ENCODE data around the gene SHLD1. TPM values are rescaled to one million over a fixed set of nuclear protein-coding genes. Genes with fewer than 3 reads are reported as not detected.

Gene SHLD1
- total RNA-seq, 4 donors from 2014 or later: 1.8 to 9.7 (median 6.3) TPM

- Histone ChIP-seq H3K9me3 (no peaks in the 10 kb centered on the region), H3K4me3 (no peak overlapping the region), H3K27me3 (no peaks in the 10 kb centered on the region), H3K36me3 (no peaks in the 10 kb centered on the region), H3K4me1 (no peaks in the 10 kb centered on the region), H3K27ac (no peak overlapping the region)
- intact Hi-C loops (cut with DNase I; ENCODE audit: low total_unique reads): no loop called here
- TF ChIP-seq CTCF (IDR thresholded peaks at IDR 0.05): no peak
- no peak for TF ChIP-seq POLR2A (IDR thresholded peaks at IDR 0.05)
- no peak for DNase-seq
Measured at GRCh38 chr20:5820738-5821137, 70.5 kb downstream of the SHLD1 start.

- no peaks in the 10 kb centered on the region for H3K36me3 ChIP-seq
- no peaks in the 10 kb centered on the region for H3K4me1 ChIP-seq
- TF ChIP-seq POLR2A (IDR thresholded peaks at IDR 0.05) (no peak), CTCF (IDR thresholded peaks at IDR 0.05) (no peak)
- H3K27me3 ChIP-seq: no peaks in the 10 kb centered on the region
- H3K27ac ChIP-seq: no peak overlapping the region
- no peak for DNase-seq
- intact Hi-C loops (cut with DNase I; ENCODE audit: low total_unique reads): no loop called here
- no peaks in the 10 kb centered on the region for H3K9me3 ChIP-seq
- H3K4me3 ChIP-seq: no peak overlapping the region
Measured at GRCh38 chr20:5821627-5822215, 71.5 kb downstream of the SHLD1 start.

GRCh38 chr20:5822569-5822968, 72.4 kb downstream of the SHLD1 start:
- Histone ChIP-seq H3K4me1 (no peaks in the 10 kb centered on the region), H3K27ac (no peak overlapping the region), H3K36me3 (no peaks in the 10 kb centered on the region), H3K9me3 (no peaks in the 10 kb centered on the region), H3K4me3 (no peak overlapping the region), H3K27me3 (no peaks in the 10 kb centered on the region)
- TF ChIP-seq CTCF (IDR thresholded peaks at IDR 0.05) (no peak), POLR2A (IDR thresholded peaks at IDR 0.05) (no peak)
- intact Hi-C loops (cut with DNase I; ENCODE audit: low total_unique reads): no loop called here
- DNase-seq: no peak

GRCh38 chr20:5825130-5825719, 75.0 kb downstream of the SHLD1 start:
- TF ChIP-seq CTCF (IDR thresholded peaks at IDR 0.05) (no peak), POLR2A (IDR thresholded peaks at IDR 0.05) (no peak)
- H3K27ac ChIP-seq: no peak overlapping the region
- H3K4me3 ChIP-seq: no peak overlapping the region
- no peaks in the 10 kb centered on the region for H3K36me3 ChIP-seq
- no peaks in the 10 kb centered on the region for H3K4me1 ChIP-seq
- no peak for DNase-seq
- H3K9me3 ChIP-seq: no peaks in the 10 kb centered on the region
- intact Hi-C loops (cut with DNase I; ENCODE audit: low total_unique reads): no loop called here
- H3K27me3 ChIP-seq: no peaks in the 10 kb centered on the region

- intact Hi-C loops (cut with DNase I; ENCODE audit: low total_unique reads): no loop called here
- no peak overlapping the region for H3K4me3 ChIP-seq
- TF ChIP-seq CTCF (IDR thresholded peaks at IDR 0.05) (no peak), POLR2A (IDR thresholded peaks at IDR 0.05) (no peak)
- H3K4me1 ChIP-seq: no peaks in the 10 kb centered on the region
- no peaks in the 10 kb centered on the region for H3K36me3 ChIP-seq
- no peaks in the 10 kb centered on the region for H3K27me3 ChIP-seq
- no peak overlapping the region for H3K27ac ChIP-seq
- no peaks in the 10 kb centered on the region for H3K9me3 ChIP-seq
- no peak for DNase-seq
Measured at GRCh38 chr20:5827098-5827853, 77.1 kb downstream of the SHLD1 start.
